ENCODE measurements around the gene TMX1.

Gene TMX1

GRCh38 chr14:51293149-51293911 lies 53.3 kb downstream of the TMX1 start:
- H3K27me3 ChIP-seq (ENCODE audit: low read length) = no peaks in the 10 kb centered on the region
- no peaks in the 10 kb centered on the region for H3K9me2 ChIP-seq (replicated peaks; ENCODE audit: insufficient read depth, low read length)
- no peak overlapping the region for H3K4me3 ChIP-seq (ENCODE audit: insufficient read depth, low read length, poor library complexity, severe bottlenecking)
- no peak overlapping the region for H3K27ac ChIP-seq (ENCODE audit: low read depth, low read length)
- no peak overlapping the region for H2AFZ ChIP-seq (ENCODE audit: low read depth, low read length, severe bottlenecking)
- H3K79me2 ChIP-seq (ENCODE audit: insufficient read depth, low read length) = no peaks in the 10 kb centered on the region
- H3K36me3 ChIP-seq (ENCODE audit: low read length) = no peaks in the 10 kb centered on the region
- no peaks in the 10 kb centered on the region for H4K20me1 ChIP-seq (ENCODE audit: low read depth, low read length)
- TF ChIP-seq EZH2phosphoT487 (conservative IDR thresholded peaks at IDR 0.05; ENCODE audit: low read length) = no peak
- TF ChIP-seq, protein P1, sequence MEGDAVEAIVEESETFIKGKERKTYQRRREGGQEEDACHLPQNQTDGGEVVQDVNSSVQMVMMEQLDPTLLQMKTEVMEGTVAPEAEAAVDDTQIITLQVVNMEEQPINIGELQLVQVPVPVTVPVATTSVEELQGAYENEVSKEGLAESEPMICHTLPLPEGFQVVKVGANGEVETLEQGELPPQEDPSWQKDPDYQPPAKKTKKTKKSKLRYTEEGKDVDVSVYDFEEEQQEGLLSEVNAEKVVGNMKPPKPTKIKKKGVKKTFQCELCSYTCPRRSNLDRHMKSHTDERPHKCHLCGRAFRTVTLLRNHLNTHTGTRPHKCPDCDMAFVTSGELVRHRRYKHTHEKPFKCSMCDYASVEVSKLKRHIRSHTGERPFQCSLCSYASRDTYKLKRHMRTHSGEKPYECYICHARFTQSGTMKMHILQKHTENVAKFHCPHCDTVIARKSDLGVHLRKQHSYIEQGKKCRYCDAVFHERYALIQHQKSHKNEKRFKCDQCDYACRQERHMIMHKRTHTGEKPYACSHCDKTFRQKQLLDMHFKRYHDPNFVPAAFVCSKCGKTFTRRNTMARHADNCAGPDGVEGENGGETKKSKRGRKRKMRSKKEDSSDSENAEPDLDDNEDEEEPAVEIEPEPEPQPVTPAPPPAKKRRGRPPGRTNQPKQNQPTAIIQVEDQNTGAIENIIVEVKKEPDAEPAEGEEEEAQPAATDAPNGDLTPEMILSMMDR (IDR thresholded peaks at IDR 0.05; ENCODE audit: insufficient read depth, low read length, poor library complexity, severe bottlenecking) = no peak
- no peaks in the 10 kb centered on the region for H3K9me3 ChIP-seq (ENCODE audit: insufficient read depth, low read length)
- H3K9ac ChIP-seq (ENCODE audit: low read length) = no peak overlapping the region
- H3K4me2 ChIP-seq (ENCODE audit: low read depth, low read length, poor library complexity, severe bottlenecking) = no peak overlapping the region
- no peaks in the 10 kb centered on the region for H3F3A ChIP-seq (ENCODE audit: insufficient read depth)

GRCh38 chr14:51293912-51294389 lies 53.9 kb downstream of the TMX1 start:
- no peak overlapping the region for H2AFZ ChIP-seq (ENCODE audit: low read depth, low read length, severe bottlenecking)
- no peaks in the 10 kb centered on the region for H3K9me3 ChIP-seq (ENCODE audit: insufficient read depth, low read length)
- H3K9me2 ChIP-seq (replicated peaks; ENCODE audit: insufficient read depth, low read length) = no peaks in the 10 kb centered on the region
- H3K27me3 ChIP-seq (ENCODE audit: low read length) = no peaks in the 10 kb centered on the region
- no peaks in the 10 kb centered on the region for H4K20me1 ChIP-seq (ENCODE audit: low read depth, low read length)
- H3K4me3 ChIP-seq (ENCODE audit: insufficient read depth, low read length, poor library complexity, severe bottlenecking) = no peak overlapping the region
- H3K9ac ChIP-seq (ENCODE audit: low read length) = no peak overlapping the region
- no peaks in the 10 kb centered on the region for H3K79me2 ChIP-seq (ENCODE audit: insufficient read depth, low read length)
- no peaks in the 10 kb centered on the region for H3F3A ChIP-seq (ENCODE audit: insufficient read depth)
- no peak for TF ChIP-seq EZH2phosphoT487 (conservative IDR thresholded peaks at IDR 0.05; ENCODE audit: low read length)
- H3K36me3 ChIP-seq (ENCODE audit: low read length) = no peaks in the 10 kb centered on the region
- no peak overlapping the region for H3K4me2 ChIP-seq (ENCODE audit: low read depth, low read length, poor library complexity, severe bottlenecking)
- no peak overlapping the region for H3K27ac ChIP-seq (ENCODE audit: low read depth, low read length)

GRCh38 chr14:51294951-51295525 lies 55.0 kb downstream of the TMX1 start:
- no peaks in the 10 kb centered on the region for H4K20me1 ChIP-seq (ENCODE audit: low read depth, low read length)
- no peaks in the 10 kb centered on the region for H3K9me3 ChIP-seq (ENCODE audit: insufficient read depth, low read length)

More at GRCh38 chr14:51294951-51295525, 55.0 kb downstream of the TMX1 start:
- no peaks in the 10 kb centered on the region for H3K79me2 ChIP-seq (ENCODE audit: insufficient read depth, low read length)
- H3K9ac ChIP-seq (ENCODE audit: low read length) = no peak overlapping the region
- H2AFZ ChIP-seq (ENCODE audit: low read depth, low read length, severe bottlenecking) = no peak overlapping the region
- H3K4me2 ChIP-seq (ENCODE audit: low read depth, low read length, poor library complexity, severe bottlenecking) = no peak overlapping the region
- H3F3A ChIP-seq (ENCODE audit: insufficient read depth) = no peaks in the 10 kb centered on the region
- H3K36me3 ChIP-seq (ENCODE audit: low read length) = no peaks in the 10 kb centered on the region
- no peaks in the 10 kb centered on the region for H3K9me2 ChIP-seq (replicated peaks; ENCODE audit: insufficient read depth, low read length)
- TF ChIP-seq EZH2phosphoT487 (conservative IDR thresholded peaks at IDR 0.05; ENCODE audit: low read length) = no peak
- TF ChIP-seq, protein P1 (IDR thresholded peaks at IDR 0.05; ENCODE audit: insufficient read depth, low read length, poor library complexity, severe bottlenecking) = no peak
- no peak overlapping the region for H3K27ac ChIP-seq (ENCODE audit: low read depth, low read length)
- no peak overlapping the region for H3K4me3 ChIP-seq (ENCODE audit: insufficient read depth, low read length, poor library complexity, severe bottlenecking)
- no peaks in the 10 kb centered on the region for H3K27me3 ChIP-seq (ENCODE audit: low read length)
